WERI-Rb-1 (cell line): ENCODE data around the gene RASAL2.

Experiments
- DNase-seq: peaks from one replicate; pipeline ENCODE4 v3.0.0-alpha.2; 2020
- H3K27ac ChIP-seq: fragments of 250-450 bp; sonication (Bioruptor Pico); 2 replicates; pipeline ENCODE4 v1.5.1; 2020; ENCODE audit warnings: mild to moderate bottlenecking, moderate library complexity
- H3K27me3 ChIP-seq: fragments of 250-450 bp; sonication (Bioruptor Pico); 2 replicates; pipeline ENCODE4 v1.5.1; 2021; ENCODE audit warnings: mild to moderate bottlenecking, low read depth, moderate library complexity; ENCODE audit not compliant: insufficient read depth, severe bottlenecking
- H3K36me3 ChIP-seq: fragments of 250-450 bp; sonication (Bioruptor Pico); 2 replicates; pipeline ENCODE4 v1.5.1; 2020; ENCODE audit warnings: mild to moderate bottlenecking, moderate library complexity
- H3K4me3 ChIP-seq: 2 replicates; pipeline ENCODE4 v1.5.1; 2011; ENCODE audit warnings: low read depth, mild to moderate bottlenecking, control low read depth, low read length
- H3K9me3 ChIP-seq: fragments of 250-450 bp; sonication (Bioruptor Pico); 2 replicates; pipeline ENCODE4 v1.5.1; 2021; ENCODE audit warnings: mild to moderate bottlenecking, moderate library complexity; ENCODE audit not compliant: severe bottlenecking
- TF ChIP-seq, protein P1 (sequence below): IDR thresholded peaks from 2 replicates; pipeline ENCODE4 v1.5.1; 2011; ENCODE audit warnings: low read depth, mild to moderate bottlenecking, control low read depth, inconsistent platforms, low read length

The RASAL2 gene

DNA sequence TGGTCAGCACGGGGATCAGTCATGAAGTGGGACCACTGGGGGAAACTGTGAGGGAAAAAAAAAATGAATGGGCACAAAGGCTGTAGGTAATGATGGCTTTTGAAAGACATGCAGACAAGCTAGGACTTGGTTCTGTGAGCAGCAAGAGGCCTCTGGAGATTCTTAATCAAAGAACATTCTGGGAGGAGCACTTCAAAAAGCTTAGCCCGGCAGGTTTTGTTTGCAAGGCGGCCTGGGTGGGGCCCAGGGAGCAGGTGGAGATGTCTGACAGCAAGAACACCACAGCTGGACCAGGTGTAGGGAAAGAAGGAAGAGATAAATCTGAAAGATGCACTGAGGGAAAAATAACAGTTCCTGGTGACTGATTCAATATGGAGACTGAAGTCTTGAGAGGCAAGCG lies 425.0 kb downstream of the RASAL2 start:
- TF ChIP-seq, protein P1, sequence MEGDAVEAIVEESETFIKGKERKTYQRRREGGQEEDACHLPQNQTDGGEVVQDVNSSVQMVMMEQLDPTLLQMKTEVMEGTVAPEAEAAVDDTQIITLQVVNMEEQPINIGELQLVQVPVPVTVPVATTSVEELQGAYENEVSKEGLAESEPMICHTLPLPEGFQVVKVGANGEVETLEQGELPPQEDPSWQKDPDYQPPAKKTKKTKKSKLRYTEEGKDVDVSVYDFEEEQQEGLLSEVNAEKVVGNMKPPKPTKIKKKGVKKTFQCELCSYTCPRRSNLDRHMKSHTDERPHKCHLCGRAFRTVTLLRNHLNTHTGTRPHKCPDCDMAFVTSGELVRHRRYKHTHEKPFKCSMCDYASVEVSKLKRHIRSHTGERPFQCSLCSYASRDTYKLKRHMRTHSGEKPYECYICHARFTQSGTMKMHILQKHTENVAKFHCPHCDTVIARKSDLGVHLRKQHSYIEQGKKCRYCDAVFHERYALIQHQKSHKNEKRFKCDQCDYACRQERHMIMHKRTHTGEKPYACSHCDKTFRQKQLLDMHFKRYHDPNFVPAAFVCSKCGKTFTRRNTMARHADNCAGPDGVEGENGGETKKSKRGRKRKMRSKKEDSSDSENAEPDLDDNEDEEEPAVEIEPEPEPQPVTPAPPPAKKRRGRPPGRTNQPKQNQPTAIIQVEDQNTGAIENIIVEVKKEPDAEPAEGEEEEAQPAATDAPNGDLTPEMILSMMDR, result no peak
- Histone ChIP-seq H3K4me3 (no peak overlapping the region), H3K27ac (no peak overlapping the region), H3K9me3 (no peaks in the 10 kb centered on the region), H3K36me3 (no peaks in the 10 kb centered on the region), H3K27me3 (no peaks in the 10 kb centered on the region)
- no peak for DNase-seq

DNA sequence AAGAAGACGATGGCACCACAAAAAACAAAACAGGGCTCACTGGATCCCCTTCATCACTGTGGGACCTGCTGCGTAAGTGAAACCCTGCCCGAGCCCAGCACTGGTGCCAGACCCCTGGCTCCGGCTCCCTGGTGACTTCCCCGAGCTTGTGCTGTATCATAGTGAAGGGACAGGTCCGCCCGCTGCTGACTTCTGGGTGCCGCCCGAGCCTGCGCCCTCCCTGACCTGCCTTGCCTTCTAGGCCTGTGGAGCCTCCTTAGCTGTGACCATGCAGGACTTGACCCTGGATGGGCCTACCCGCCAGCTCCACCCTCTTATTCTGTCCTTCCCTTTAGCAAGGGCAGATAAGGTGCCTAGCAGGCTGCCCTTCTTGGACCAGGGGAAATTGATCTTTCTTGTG lies 426.9 kb downstream of the RASAL2 start:
- H3K27me3 ChIP-seq, result no peaks in the 10 kb centered on the region
- DNase-seq, result no peak
- H3K36me3 ChIP-seq, result no peaks in the 10 kb centered on the region
- peaks cover 3% of the 10 kb centered on the region for H3K9me3 ChIP-seq
- H3K4me3 ChIP-seq, result no peak overlapping the region
- no peak overlapping the region for H3K27ac ChIP-seq
- TF ChIP-seq, protein P1, result no peak

DNA sequence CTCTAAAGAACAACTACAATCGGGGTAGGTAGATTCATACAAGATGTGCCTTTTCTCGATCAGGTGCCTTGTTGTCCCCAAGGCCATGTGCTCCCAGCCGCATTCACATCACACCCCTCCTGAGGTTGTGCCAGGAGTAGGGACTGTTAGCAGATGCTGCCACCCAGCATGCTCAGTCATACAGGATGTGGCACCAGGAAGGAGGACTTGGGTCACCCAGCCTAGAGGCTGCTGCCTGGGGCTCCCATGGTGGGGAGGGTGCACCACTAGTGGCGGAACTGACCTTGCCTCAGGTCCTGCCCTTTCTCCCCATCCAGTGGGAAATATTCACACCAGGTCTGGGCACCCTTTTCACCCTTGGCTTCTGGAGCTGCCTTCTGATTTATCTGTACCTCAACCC lies 427.3 kb downstream of the RASAL2 start:
- Histone ChIP-seq H3K27me3 (no peaks in the 10 kb centered on the region), H3K9me3 (peaks cover 3% of the 10 kb centered on the region), H3K4me3 (no peak overlapping the region), H3K36me3 (no peaks in the 10 kb centered on the region), H3K27ac (no peak overlapping the region)
- DNase-seq, result no peak
- TF ChIP-seq, protein P1, result no peak

DNA sequence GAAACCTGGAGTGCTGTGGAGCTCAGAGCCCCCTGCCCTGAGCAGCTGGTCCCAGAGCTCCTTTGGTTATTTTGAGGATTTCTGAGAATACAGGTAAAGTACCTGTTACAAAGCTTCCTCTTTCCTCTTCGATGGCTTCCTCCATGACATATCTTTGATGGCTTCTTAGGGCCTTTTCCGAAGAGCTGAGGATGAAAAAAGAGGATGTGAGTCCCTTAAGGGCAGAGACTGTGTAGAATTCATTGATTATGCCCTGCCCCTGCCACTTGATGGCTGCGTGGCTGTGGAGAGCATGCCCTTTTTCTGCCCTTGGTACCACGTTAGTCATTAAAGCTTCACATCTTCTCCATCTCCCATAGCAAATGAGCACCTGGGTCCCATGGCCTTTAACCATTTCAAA lies 433.2 kb downstream of the RASAL2 start:
- DNase-seq, result no peak
- no peak overlapping the region for H3K4me3 ChIP-seq
- no peaks in the 10 kb centered on the region for H3K36me3 ChIP-seq
- H3K27ac ChIP-seq, result no peak overlapping the region
- no peaks in the 10 kb centered on the region for H3K27me3 ChIP-seq
- peaks cover 3% of the 10 kb centered on the region for H3K9me3 ChIP-seq
- TF ChIP-seq, protein P1, result no peak

DNA sequence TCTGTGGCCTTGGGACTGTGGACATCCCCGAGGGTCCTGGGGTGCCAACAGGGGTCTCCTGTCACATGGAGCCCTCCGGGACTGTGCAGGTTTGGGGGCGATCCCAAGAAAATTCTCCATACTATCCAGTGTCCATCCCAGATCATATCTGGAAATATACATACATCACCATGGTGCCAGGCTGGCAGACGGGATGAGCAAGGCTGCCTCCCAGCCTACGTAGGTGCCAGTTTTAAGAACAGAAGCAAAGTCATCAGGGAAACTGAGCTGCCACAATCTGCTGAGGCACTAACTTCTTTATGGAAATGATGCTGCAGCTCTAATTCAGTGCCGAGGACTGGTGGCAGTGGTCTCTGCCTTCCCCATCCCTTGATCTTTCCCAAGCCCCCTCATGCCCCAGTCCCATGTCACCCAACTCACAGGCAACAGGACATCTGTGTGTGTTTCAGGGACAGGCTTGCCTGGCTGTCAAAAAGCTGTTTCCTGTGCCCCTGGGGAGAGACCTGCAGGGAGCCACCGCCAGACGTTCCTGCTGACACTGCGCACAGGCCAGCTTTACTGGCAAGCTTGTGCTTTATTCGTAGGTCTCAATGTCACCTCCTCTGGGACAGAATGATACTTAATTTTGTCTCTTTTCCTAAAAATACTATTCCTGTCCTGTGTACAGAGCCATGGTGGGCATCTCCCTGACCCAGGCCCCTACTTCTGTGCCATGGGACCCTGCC lies 434.5 kb downstream of the RASAL2 start:
- TF ChIP-seq, protein P1, result no peak
- no peak for DNase-seq
- no peaks in the 10 kb centered on the region for H3K27me3 ChIP-seq
- peaks cover 3% of the 10 kb centered on the region for H3K9me3 ChIP-seq
- no peaks in the 10 kb centered on the region for H3K36me3 ChIP-seq
- no peak overlapping the region for H3K4me3 ChIP-seq
- no peak overlapping the region for H3K27ac ChIP-seq

DNA sequence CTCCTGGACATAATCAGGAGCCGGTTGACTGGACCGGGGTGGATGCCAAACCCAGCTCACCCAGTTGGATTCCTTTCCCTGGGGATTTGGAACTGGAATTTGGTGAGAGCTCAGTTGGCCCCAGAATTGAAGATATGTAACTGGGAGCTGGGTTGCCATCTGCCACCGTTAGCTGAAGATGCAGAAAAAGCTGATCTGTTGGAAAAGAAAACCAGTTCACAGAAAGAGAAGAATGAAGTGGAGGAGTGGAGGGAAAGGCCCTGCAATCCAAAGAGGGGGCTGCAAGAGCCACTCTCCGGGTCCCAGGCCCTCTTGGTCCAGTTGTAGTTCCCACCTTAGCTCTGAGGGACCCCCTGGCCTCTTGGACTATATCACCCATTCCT lies 435.0 kb downstream of the RASAL2 start:
- TF ChIP-seq, protein P1, result no peak
- Histone ChIP-seq H3K36me3 (no peaks in the 10 kb centered on the region), H3K27ac (no peak overlapping the region), H3K9me3 (peaks cover 3% of the 10 kb centered on the region), H3K4me3 (no peak overlapping the region), H3K27me3 (no peaks in the 10 kb centered on the region)
- no peak for DNase-seq
